K562 (cell line): ENCODE data around the gene NXNL2. TPM values are rescaled to one million over a fixed set of nuclear protein-coding genes. Genes with fewer than 3 reads are reported as not detected.

ENCODE experiments used
- ATAC-seq: fragments of 200-7000 bp; cut with Tn5 transposase; 3 replicates; pipeline ENCODE4 v1.9.1; 2020; ENCODE audit warnings: moderate library complexity
- BruUV-seq: library from RNA; stranded (reverse); fragments of 400-500 nt; replicated peaks from 2 replicates; lab custom pipeline; 2021; lab: Mats Ljungman, UMichigan
- CTCF ChIA-PET: fragments of 300-600 bp; formaldehyde crosslinking; extraction: SDS; loops from one replicate; lab custom pipeline; 2021; ENCODE audit warnings: low intra/inter-chr PET ratio; lab: Yijun Ruan, JAX
- POLR2A ChIA-PET: fragments of 300-600, 350-650 bp; sonication (Branson Sonifier 250); formaldehyde crosslinking; extraction: SDS; loops from one replicate; lab custom pipeline; 2021; ENCODE audit warnings: antibody characterized with exemption, inconsistent platforms; lab: Yijun Ruan, JAX
- DNase-seq, 4 experiments: peaks; one replicate each; pipeline versions ENCODE4 v3.0.0 to v3.0.0-alpha.2; 2011 to 2018; ENCODE audit warnings: low spot score in 3 of 4, mixed read lengths in 3 of 4; ENCODE audit errors: extremely low read depth in 1 of 4
- FAIRE-seq: peaks from 2 replicates; lab custom pipeline; 2011; peaks lifted over from hg19 to GRCh38; lab: Jason Lieb, UNC
- H2AFZ ChIP-seq: 2 replicates; pipeline ENCODE4 v1.6.0; 2011; ENCODE audit warnings: low read depth, low read length, control low read depth, inconsistent platforms
- H3K27ac ChIP-seq: fragments of 200-600 bp; 3 replicates; pipeline ENCODE4 v1.8.0; 2011; ENCODE audit warnings: low read depth, mild to moderate bottlenecking, control low read depth, inconsistent platforms, low read length, moderate library complexity, mixed read lengths; ENCODE audit errors: extremely low read depth
- H3K27me3 ChIP-seq, 2 experiments: fragments of 300-600 bp in 1 of 2; 2 replicates in 1 of 2; 3 replicates in 1 of 2; pipeline versions ENCODE4 v1.6.0 to v1.8.0; 2011; ENCODE audit warnings: inconsistent platforms in 2 of 2, low read length in 2 of 2, mild to moderate bottlenecking in 1 of 2, mixed read lengths in 1 of 2, moderate library complexity in 1 of 2; ENCODE audit not compliant: control insufficient read depth in 2 of 2, insufficient read depth in 2 of 2
- H3K36me3 ChIP-seq: fragments of 300-600 bp; 3 replicates; pipeline ENCODE4 v1.8.0; 2011; ENCODE audit warnings: mild to moderate bottlenecking, low read length, inconsistent platforms; ENCODE audit not compliant: control insufficient read depth, insufficient read depth
- H3K4me1 ChIP-seq, 2 experiments: fragments of 200-600 bp in 1 of 2; replicated peaks in 1 of 2; 2 replicates in 1 of 2; 3 replicates in 1 of 2; pipeline versions ENCODE4 v1.5.1 to v1.8.0; 2011; ENCODE audit warnings: inconsistent platforms in 2 of 2, low read length in 2 of 2, mild to moderate bottlenecking in 1 of 2, mixed read lengths in 1 of 2, moderate library complexity in 1 of 2; ENCODE audit not compliant: control insufficient read depth in 2 of 2, insufficient read depth in 2 of 2
- H3K4me2 ChIP-seq: 2 replicates; pipeline ENCODE4 v1.6.1; 2011; ENCODE audit warnings: low read length, control low read depth, inconsistent platforms, mixed read lengths; ENCODE audit not compliant: insufficient read depth
- H3K4me3 ChIP-seq: fragments of 200-600 bp; sonication (generic), shearing (Covaris generic); 2 replicates; pipeline ENCODE4 v1.5.1; 2016; ENCODE audit warnings: control low read depth, inconsistent platforms
- H3K79me2 ChIP-seq: fragments of 200-600 bp; 3 replicates; pipeline ENCODE4 v1.8.0; 2011; ENCODE audit warnings: low read length, inconsistent platforms; ENCODE audit not compliant: control insufficient read depth, insufficient read depth
- H3K9ac ChIP-seq, 2 experiments: 2 replicates each; pipeline versions ENCODE4 v1.6.0 to v1.6.1; 2011; ENCODE audit warnings: low read depth in 2 of 2, low read length in 2 of 2, control low read depth in 1 of 2, inconsistent platforms in 1 of 2, mild to moderate bottlenecking in 1 of 2, mixed read lengths in 1 of 2; ENCODE audit not compliant: insufficient read depth in 1 of 2
- H3K9me1 ChIP-seq: one replicate; pipeline ENCODE4 v1.6.0; 2011; ENCODE audit warnings: inconsistent platforms, mild to moderate bottlenecking, low read length, moderate library complexity; ENCODE audit not compliant: control insufficient read depth, insufficient read depth
- H3K9me3 ChIP-seq: replicated peaks from 2 replicates; pipeline ENCODE4 v1.5.1; 2011; ENCODE audit warnings: low read depth, low read length, inconsistent platforms; ENCODE audit not compliant: control insufficient read depth, insufficient read depth
- H4K20me1 ChIP-seq: replicated peaks from 2 replicates; pipeline ENCODE4 v1.6.1; 2011; ENCODE audit warnings: low read length, inconsistent platforms, mixed read lengths; ENCODE audit not compliant: control insufficient read depth, insufficient read depth
- CHD2 ChIP-seq: IDR thresholded peaks from 2 replicates; pipeline ENCODE4 v1.6.1; 2011; ENCODE audit warnings: low read depth, low read length
- CTCF ChIP-seq, 3 experiments: IDR thresholded peaks in 2 of 3; conservative IDR thresholded peaks in 1 of 3; 2 replicates each; pipeline ENCODE4 v1.5.1; 2011 to 2012; ENCODE audit warnings: low read length in 3 of 3, mild to moderate bottlenecking in 3 of 3, control low read depth in 2 of 3, improper control_type of control experiment in 1 of 3, inconsistent platforms in 1 of 3, low read depth in 1 of 3, mixed read lengths in 1 of 3, moderate library complexity in 1 of 3; ENCODE audit not compliant: insufficient read depth in 2 of 3
- FOXK1 ChIP-seq: sonication (generic); formaldehyde crosslinking; IDR thresholded peaks from 2 replicates; pipeline ENCODE4 v1.8.0; 2022; ENCODE audit warnings: missing genetic modification reagents, mild to moderate bottlenecking, borderline replicate concordance
- GATAD2A ChIP-seq: fragments of 450-650 bp; IDR thresholded peaks from 2 replicates; pipeline ENCODE4 v1.6.1; 2017
- GTF2A2 ChIP-seq: IDR thresholded peaks from 2 replicates; pipeline ENCODE4 v1.6.1; 2016; ENCODE audit warnings: mild to moderate bottlenecking, missing genetic modification characterization, missing compliant biosample characterization
- KLF1 ChIP-seq: fragments of 450-650 bp; IDR thresholded peaks from 2 replicates; pipeline ENCODE4 v1.6.1; 2016; ENCODE audit warnings: missing genetic modification characterization, missing compliant biosample characterization
- SIN3A ChIP-seq, 2 experiments: fragments of 150-350 bp in 1 of 2; IDR thresholded peaks; 2 replicates each; pipeline ENCODE4 v1.6.1; 2011 to 2016; ENCODE audit warnings: borderline replicate concordance in 2 of 2, low read depth in 2 of 2, low read length in 2 of 2, mild to moderate bottlenecking in 2 of 2, moderate library complexity in 2 of 2; ENCODE audit not compliant: control insufficient read depth in 1 of 2
- WGBS: fragments of 100-300 bp; shearing (Covaris generic); methylation state at CpG from one replicate; pipeline ENCODE4 v1.1.6; 2016; ENCODE audit warnings: low coverage, mixed read lengths; ENCODE audit not compliant: insufficient coverage; ENCODE audit errors: missing lambda C conversion rate; 5-methylcytosine and 5-hydroxymethylcytosine counted together
- in situ Hi-C: fragments of 300-500 bp; cut with MboI; formaldehyde crosslinking; loops from 4 replicates; pipeline ENCODE4 v1.15.0; 2018; ENCODE audit warnings: inconsistent platforms, mixed read lengths
- intact Hi-C: fragments of 100-400 bp; cut with micrococcal nuclease; formaldehyde crosslinking; loops from 2 replicates; pipeline ENCODE4 v1.14.2; 2022
- polyA plus RNA-seq, 8 experiments: library from polyadenylated mRNA; depleted of rRNA in 4 of 8; stranded (reverse) in 5 of 8; unstranded in 3 of 8; fragments of >200 nt; fragmentation: Nextera tagmentation in 2 of 8; fragmentation: Illumina TruSeq in 1 of 8; extraction: Ambion mirVana in 2 of 8; extraction: Trizol in 1 of 8; gene quantifications; 2 replicates each; pipeline versions ENCODE4 v1.2.1 to v1.2.3, GENCODE V29; 2011 to 2014; ENCODE audit warnings: inconsistent platforms in 1 of 8, missing spikeins in 1 of 8
- total RNA-seq, 7 experiments: library from RNA; depleted of rRNA in 6 of 7; stranded (reverse); fragments of >200 nt in 6 of 7; fragmentation: Illumina TruSeq in 2 of 7; extraction: Trizol in 2 of 7; gene quantifications; 2 replicates each; pipeline versions ENCODE4 v1.2.1 to v1.2.3, GENCODE V29; 2011 to 2021; ENCODE audit warnings: low replicate concordance in 1 of 7

The NXNL2 gene
- total and polyA plus RNA-seq, 9 of the 15 experiments (the other 6 are each of a cell fraction or from before 2014, with no cell fraction given) = 0.15 to 0.19 TPM; not detected in 7

GRCh38 chr9:88559661-88560060 is 24.7 kb downstream of the NXNL2 start:
- Histone ChIP-seq H3K9me3 (no peaks in the 10 kb centered on the region), H3K4me1 (no peaks in the 10 kb centered on the region), H3K36me3 (no peaks in the 10 kb centered on the region), H3K79me2 (no peaks in the 10 kb centered on the region), H3K4me2 (no peak overlapping the region), H3K9ac (no peak overlapping the region), H2AFZ (no peak overlapping the region), H3K9me1 (no peaks in the 10 kb centered on the region), H3K4me3 (no peak overlapping the region), H4K20me1 (no peaks in the 10 kb centered on the region), H3K27me3 (peaks cover 2 to 12% of the 10 kb centered on the region in 2 experiments; a peak in 2 of 5 replicates), H3K27ac (no peak overlapping the region)
- in situ Hi-C loops (loop anchor here (25.0 kb wide), 1 partner anchor 597 kb away; the partner anchor contains the start of gene CDK20), intact Hi-C loops (no loop called here)
- POLR2A ChIA-PET = no interaction called here
- CTCF ChIA-PET = no interaction called here
- FAIRE-seq = no peak
- DNase-seq = no peak
- BruUV-seq = no TSS peak
- 4% methylated on average over 6 of the region's 7 CpGs for WGBS
- TF ChIP-seq CTCF (IDR thresholded peaks at IDR 0.05 in 2 of 3, conservative IDR thresholded peaks at IDR 0.05 in 1 of 3; ENCODE audit: insufficient read depth in 2 of 3, low read depth in 1 of 3, low read length in 3 of 3) (0 out of 6 replicates have a peak, but pooled peaks of 1 of the 3 experiments have one; percentile 10), SIN3A (IDR thresholded peaks at IDR 0.05; ENCODE audit: borderline replicate concordance in 2 of 2, control insufficient read depth in 1 of 2, low read depth in 2 of 2, low read length in 2 of 2) (no peak), GATAD2A (no peak), GTF2A2 (tag) (no peak), KLF1 (tag) (no peak), FOXK1 (no peak), CHD2 (no peak)
- ATAC-seq = no peak
